DND-41 (cell line): ENCODE data around the gene LRP1.
A peak's percentile ranks its signal among the peaks of the same experiment; 100 is the strongest.

Source experiments
- ATAC-seq: fragments of 200-7000 bp; cut with Tn5 transposase; 3 replicates; pipeline ENCODE4 v1.9.1; 2021; ENCODE audit warnings: low read depth; ENCODE audit not compliant: insufficient read depth
- DNase-seq: peaks from one replicate; pipeline ENCODE4 v3.0.0-alpha.2; 2020
- H2AFZ ChIP-seq: 2 replicates; pipeline ENCODE4 v1.6.0; 2012; ENCODE audit warnings: low read depth, low read length
- H3K27ac ChIP-seq: 2 replicates; pipeline ENCODE4 v1.5.1; 2012; ENCODE audit warnings: low read length, inconsistent platforms
- H3K27me3 ChIP-seq: fragments of 200-600 bp; sonication (generic); 2 replicates; pipeline ENCODE4 v1.6.0; 2012; ENCODE audit warnings: low read length, mild to moderate bottlenecking, inconsistent platforms; ENCODE audit not compliant: insufficient read depth, poor library complexity
- H3K36me3 ChIP-seq: 2 replicates; pipeline ENCODE4 v1.5.1; 2012; ENCODE audit warnings: low read length, inconsistent platforms; ENCODE audit not compliant: insufficient read depth
- H3K4me1 ChIP-seq: 2 replicates; pipeline ENCODE4 v1.5.1; 2012; ENCODE audit warnings: mild to moderate bottlenecking, low read length; ENCODE audit not compliant: insufficient read depth
- H3K4me2 ChIP-seq: 2 replicates; pipeline ENCODE4 v1.6.0; 2012; ENCODE audit warnings: mild to moderate bottlenecking, moderate library complexity, low read length, inconsistent platforms; ENCODE audit not compliant: insufficient read depth
- H3K4me3 ChIP-seq, 2 experiments: fragments of 200-600 bp in 1 of 2; shearing (Covaris generic) in 1 of 2; 2 replicates each; pipeline ENCODE4 v1.5.1; 2012 to 2016; ENCODE audit warnings: inconsistent platforms in 2 of 2, low read length in 2 of 2, mild to moderate bottlenecking in 2 of 2, low read depth in 1 of 2, moderate library complexity in 1 of 2
- H3K79me2 ChIP-seq: 2 replicates; pipeline ENCODE4 v1.6.0; 2012; ENCODE audit warnings: low read length, inconsistent platforms; ENCODE audit not compliant: insufficient read depth
- H3K9ac ChIP-seq: 2 replicates; pipeline ENCODE4 v1.6.0; 2012; ENCODE audit warnings: low read depth, mild to moderate bottlenecking, inconsistent platforms, low read length, moderate library complexity
- H3K9me3 ChIP-seq: 2 replicates; pipeline ENCODE4 v1.5.1; 2012; ENCODE audit warnings: low read length, moderate library complexity, mild to moderate bottlenecking, inconsistent platforms; ENCODE audit not compliant: insufficient read depth, severe bottlenecking
- H4K20me1 ChIP-seq: 2 replicates; pipeline ENCODE4 v1.6.0; 2012; ENCODE audit warnings: low read length; ENCODE audit not compliant: insufficient read depth
- EZH2 ChIP-seq: IDR thresholded peaks from 3 replicates; pipeline ENCODE4 v1.6.1; 2012; ENCODE audit warnings: borderline replicate concordance, low read depth, mild to moderate bottlenecking, moderate library complexity, low read length, inconsistent platforms; ENCODE audit not compliant: severe bottlenecking
- TF ChIP-seq, protein P1 (sequence below): IDR thresholded peaks from 2 replicates; pipeline ENCODE4 v1.5.1; 2012; ENCODE audit warnings: borderline replicate concordance, low read length, moderate library complexity, mild to moderate bottlenecking; ENCODE audit not compliant: poor library complexity, severe bottlenecking; ENCODE audit errors: extremely low read depth

LRP1 gene

DNA sequence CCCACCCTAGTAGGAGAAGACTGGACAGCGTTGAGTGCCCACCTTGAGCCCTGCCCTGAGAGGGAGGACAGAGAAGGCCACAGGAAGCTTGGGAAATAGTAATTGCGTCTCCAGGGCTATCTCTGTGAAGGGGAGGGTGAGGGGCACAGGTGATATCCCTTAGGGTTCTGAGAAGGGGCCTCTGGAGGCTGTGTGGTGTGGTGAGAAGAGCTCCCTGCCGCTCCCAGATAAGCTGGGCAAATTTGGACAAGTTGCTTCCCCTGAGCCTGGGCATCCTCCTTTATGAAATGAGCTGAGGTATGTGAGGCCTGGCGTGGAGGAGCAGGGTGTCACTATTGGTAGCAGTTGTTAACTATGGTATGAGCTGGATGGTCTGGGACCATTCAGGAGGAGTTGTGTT lies 42.6 kb downstream of the LRP1 start:
- H3K79me2 ChIP-seq: no peaks in the 10 kb centered on the region
- no peaks in the 10 kb centered on the region for H3K36me3 ChIP-seq
- H2AFZ ChIP-seq: no peak overlapping the region
- no peaks in the 10 kb centered on the region; the same call in 1 of the 2 replicates for H4K20me1 ChIP-seq
- no peak for DNase-seq
- no peaks in the 10 kb centered on the region for H3K4me1 ChIP-seq
- H3K4me2 ChIP-seq: no peak overlapping the region
- H3K9me3 ChIP-seq: no peaks in the 10 kb centered on the region
- no peak for ATAC-seq
- no peak overlapping the region for H3K27ac ChIP-seq
- peaks cover 3% of the 10 kb centered on the region for H3K27me3 ChIP-seq
- no peak overlapping the region for H3K4me3 ChIP-seq
- TF ChIP-seq, protein P1, sequence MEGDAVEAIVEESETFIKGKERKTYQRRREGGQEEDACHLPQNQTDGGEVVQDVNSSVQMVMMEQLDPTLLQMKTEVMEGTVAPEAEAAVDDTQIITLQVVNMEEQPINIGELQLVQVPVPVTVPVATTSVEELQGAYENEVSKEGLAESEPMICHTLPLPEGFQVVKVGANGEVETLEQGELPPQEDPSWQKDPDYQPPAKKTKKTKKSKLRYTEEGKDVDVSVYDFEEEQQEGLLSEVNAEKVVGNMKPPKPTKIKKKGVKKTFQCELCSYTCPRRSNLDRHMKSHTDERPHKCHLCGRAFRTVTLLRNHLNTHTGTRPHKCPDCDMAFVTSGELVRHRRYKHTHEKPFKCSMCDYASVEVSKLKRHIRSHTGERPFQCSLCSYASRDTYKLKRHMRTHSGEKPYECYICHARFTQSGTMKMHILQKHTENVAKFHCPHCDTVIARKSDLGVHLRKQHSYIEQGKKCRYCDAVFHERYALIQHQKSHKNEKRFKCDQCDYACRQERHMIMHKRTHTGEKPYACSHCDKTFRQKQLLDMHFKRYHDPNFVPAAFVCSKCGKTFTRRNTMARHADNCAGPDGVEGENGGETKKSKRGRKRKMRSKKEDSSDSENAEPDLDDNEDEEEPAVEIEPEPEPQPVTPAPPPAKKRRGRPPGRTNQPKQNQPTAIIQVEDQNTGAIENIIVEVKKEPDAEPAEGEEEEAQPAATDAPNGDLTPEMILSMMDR: no peak
- TF ChIP-seq EZH2: no peak
- H3K9ac ChIP-seq: no peak overlapping the region

DNA sequence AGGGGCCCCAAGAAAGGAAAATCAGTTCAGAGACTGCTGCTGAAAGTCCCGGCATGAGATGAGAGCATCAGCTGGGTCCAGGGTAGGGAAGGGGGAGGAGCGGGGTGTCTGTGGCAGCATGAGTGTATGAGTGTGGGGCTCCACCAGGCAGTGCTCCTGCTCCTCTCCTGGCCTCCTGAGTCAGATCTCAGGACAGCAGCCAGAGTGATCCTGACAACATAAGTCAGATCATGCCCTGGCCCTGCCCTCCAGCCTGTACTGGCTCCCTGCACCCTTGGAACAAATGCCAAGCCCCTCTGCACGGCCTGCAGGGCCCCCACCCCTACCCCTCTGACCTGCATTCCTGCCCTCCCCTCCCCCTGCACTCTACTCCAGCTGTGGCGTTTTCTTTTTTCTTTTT lies 43.4 kb downstream of the LRP1 start:
- peaks cover 3% of the 10 kb centered on the region for H3K27me3 ChIP-seq
- H4K20me1 ChIP-seq: no peaks in the 10 kb centered on the region; the same call in 1 of the 2 replicates
- no peak overlapping the region for H3K9ac ChIP-seq
- H2AFZ ChIP-seq: no peak overlapping the region
- no peaks in the 10 kb centered on the region for H3K4me1 ChIP-seq
- no peak overlapping the region for H3K4me3 ChIP-seq
- no peak overlapping the region for H3K4me2 ChIP-seq
- no peak overlapping the region for H3K27ac ChIP-seq
- H3K9me3 ChIP-seq: no peaks in the 10 kb centered on the region
- TF ChIP-seq, protein P1: no peak
- TF ChIP-seq EZH2: no peak
- H3K36me3 ChIP-seq: no peaks in the 10 kb centered on the region
- H3K79me2 ChIP-seq: no peaks in the 10 kb centered on the region
- DNase-seq: no peak
- ATAC-seq: no peak

DNA sequence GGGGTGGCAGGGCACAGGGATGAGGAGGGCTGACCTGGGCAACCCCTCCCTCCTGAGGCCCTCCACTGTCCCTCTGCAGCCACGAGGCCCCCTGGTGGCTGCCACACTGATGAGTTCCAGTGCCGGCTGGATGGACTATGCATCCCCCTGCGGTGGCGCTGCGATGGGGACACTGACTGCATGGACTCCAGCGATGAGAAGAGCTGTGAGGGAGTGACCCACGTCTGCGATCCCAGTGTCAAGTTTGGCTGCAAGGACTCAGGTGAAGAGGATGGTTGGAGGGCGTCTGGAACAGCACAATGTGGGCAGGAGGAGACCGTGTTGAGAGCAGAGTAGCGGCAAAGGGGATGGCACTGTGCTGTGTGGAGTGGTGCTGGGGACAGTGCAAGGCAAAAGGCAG lies 44.8 kb downstream of the LRP1 start:
- Histone ChIP-seq H4K20me1 (no peaks in the 10 kb centered on the region; the same call in 1 of the 2 replicates), H3K4me2 (no peak overlapping the region), H3K36me3 (no peaks in the 10 kb centered on the region), H3K27ac (no peak overlapping the region), H2AFZ (no peak overlapping the region), H3K9ac (no peak overlapping the region), H3K79me2 (no peaks in the 10 kb centered on the region), H3K9me3 (no peaks in the 10 kb centered on the region), H3K27me3 (peaks cover 3% of the 10 kb centered on the region), H3K4me1 (no peaks in the 10 kb centered on the region), H3K4me3 (no peak overlapping the region)
- ATAC-seq: peak; percentile 66
- TF ChIP-seq, protein P1: peak; percentile 70
- no peak for TF ChIP-seq EZH2
- no peak for DNase-seq

DNA sequence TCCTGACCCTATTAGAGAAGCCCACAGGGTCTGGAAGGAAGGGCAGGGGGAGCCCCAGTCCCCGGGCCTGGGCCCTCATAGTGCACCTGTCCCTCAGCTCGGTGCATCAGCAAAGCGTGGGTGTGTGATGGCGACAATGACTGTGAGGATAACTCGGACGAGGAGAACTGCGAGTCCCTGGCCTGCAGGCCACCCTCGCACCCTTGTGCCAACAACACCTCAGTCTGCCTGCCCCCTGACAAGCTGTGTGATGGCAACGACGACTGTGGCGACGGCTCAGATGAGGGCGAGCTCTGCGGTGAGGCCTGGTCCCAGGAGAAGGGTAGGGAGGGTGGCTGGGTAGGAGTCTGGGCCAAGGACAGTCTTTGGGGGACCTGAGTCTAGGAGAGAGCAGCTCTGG lies 45.4 kb downstream of the LRP1 start:
- ATAC-seq: no peak
- Histone ChIP-seq H3K4me1 (no peaks in the 10 kb centered on the region), H2AFZ (no peak overlapping the region), H3K4me3 (no peak overlapping the region), H3K36me3 (no peaks in the 10 kb centered on the region), H3K27ac (no peak overlapping the region), H4K20me1 (no peaks in the 10 kb centered on the region; the same call in 1 of the 2 replicates), H3K9ac (no peak overlapping the region), H3K27me3 (peaks cover 3% of the 10 kb centered on the region), H3K79me2 (no peaks in the 10 kb centered on the region), H3K4me2 (no peak overlapping the region), H3K9me3 (no peaks in the 10 kb centered on the region)
- DNase-seq: no peak
- no peak for TF ChIP-seq EZH2
- TF ChIP-seq, protein P1: no peak
